ENCODE results near the gene TBX10.

DNA sequence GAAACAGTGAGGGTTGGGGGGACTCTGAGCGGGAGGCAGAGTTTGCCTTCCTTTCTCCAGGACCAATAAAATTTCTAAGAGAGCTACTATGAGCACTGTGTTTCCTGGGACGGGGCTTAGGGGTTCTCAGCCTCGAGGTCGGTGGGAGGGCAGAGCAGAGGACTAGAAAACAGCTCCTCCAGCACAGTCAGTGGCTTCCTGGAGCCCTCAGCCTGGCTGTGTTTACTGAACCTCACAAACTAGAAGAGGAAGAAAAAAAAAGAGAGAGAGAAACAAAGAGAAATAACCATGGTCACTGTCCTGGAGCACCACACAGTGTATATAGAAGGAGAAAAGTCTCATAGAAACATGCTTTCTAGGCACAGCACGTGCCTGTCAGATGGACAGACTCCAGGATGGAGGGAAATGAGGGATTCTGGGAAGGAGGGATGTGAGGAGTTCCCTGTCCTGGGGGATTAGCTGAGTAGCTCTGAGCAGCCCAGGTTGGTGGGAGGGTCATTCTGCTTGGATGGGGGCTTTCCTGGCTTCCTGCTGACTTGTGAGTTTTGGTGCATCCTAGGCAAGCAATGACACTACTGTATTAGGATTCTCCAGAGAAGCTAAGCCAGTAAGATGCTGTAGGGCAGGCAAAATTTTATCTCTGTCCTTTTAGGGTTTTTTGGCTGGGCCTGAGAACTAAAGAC, 52.9 kb downstream of the TBX10 start:
- TF ChIP-seq, protein P1, sequence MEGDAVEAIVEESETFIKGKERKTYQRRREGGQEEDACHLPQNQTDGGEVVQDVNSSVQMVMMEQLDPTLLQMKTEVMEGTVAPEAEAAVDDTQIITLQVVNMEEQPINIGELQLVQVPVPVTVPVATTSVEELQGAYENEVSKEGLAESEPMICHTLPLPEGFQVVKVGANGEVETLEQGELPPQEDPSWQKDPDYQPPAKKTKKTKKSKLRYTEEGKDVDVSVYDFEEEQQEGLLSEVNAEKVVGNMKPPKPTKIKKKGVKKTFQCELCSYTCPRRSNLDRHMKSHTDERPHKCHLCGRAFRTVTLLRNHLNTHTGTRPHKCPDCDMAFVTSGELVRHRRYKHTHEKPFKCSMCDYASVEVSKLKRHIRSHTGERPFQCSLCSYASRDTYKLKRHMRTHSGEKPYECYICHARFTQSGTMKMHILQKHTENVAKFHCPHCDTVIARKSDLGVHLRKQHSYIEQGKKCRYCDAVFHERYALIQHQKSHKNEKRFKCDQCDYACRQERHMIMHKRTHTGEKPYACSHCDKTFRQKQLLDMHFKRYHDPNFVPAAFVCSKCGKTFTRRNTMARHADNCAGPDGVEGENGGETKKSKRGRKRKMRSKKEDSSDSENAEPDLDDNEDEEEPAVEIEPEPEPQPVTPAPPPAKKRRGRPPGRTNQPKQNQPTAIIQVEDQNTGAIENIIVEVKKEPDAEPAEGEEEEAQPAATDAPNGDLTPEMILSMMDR (optimal IDR thresholded peaks at IDR 0.05 in 1 of 3, IDR thresholded peaks at IDR 0.05 in 1 of 3, conservative IDR thresholded peaks at IDR 0.05 in 1 of 3; ENCODE audit: extremely low read depth in 1 of 3, insufficient read depth in 2 of 3, low read length in 3 of 3): no peak
- TF ChIP-seq EZH2 (IDR thresholded peaks at IDR 0.05; ENCODE audit: low read length): no peak

Data from keratinocyte (primary cell).